SH-SY5Y (cell line): ENCODE data around the gene ARHGEF6.

ENCODE experiments used
- GATA2 ChIP-seq: IDR thresholded peaks from 2 replicates; pipeline ENCODE4 v1.6.1; 2011; ENCODE audit warnings: mild to moderate bottlenecking, low read depth, low read length
- GATA3 ChIP-seq: IDR thresholded peaks from 2 replicates; pipeline ENCODE4 v1.6.1; 2011; ENCODE audit warnings: low read depth, mild to moderate bottlenecking, low read length, moderate library complexity

DNA sequence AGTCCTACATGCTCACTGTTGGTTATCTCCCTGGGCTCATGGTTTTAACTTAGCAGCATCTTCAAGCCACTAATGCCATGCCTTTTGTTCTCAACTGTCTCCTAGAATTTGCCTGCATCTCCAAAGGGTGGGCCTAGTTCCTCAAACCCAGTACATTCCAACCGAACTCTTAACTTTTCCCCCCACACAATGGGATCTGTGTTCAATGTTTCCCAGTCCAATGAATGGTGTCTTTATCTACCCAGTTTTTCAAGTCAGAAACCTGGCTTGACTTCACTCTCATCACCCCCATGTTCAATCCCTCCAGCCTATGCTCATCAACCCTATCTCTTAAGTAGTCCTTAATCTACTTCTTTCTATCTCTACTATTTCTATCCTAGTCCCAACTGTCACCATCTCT lies 119.8 kb downstream of the ARHGEF6 start:
- TF ChIP-seq GATA2: no peak
- no peak for TF ChIP-seq GATA3
